AML-193 (cell line): Measurements from ENCODE around the gene HPS5.

ENCODE experiments used
- DNase-seq, 2 experiments: peaks; one replicate each; lab custom pipeline; 2025; lab: John Stamatoyannopoulos, UW

Gene HPS5

DNA sequence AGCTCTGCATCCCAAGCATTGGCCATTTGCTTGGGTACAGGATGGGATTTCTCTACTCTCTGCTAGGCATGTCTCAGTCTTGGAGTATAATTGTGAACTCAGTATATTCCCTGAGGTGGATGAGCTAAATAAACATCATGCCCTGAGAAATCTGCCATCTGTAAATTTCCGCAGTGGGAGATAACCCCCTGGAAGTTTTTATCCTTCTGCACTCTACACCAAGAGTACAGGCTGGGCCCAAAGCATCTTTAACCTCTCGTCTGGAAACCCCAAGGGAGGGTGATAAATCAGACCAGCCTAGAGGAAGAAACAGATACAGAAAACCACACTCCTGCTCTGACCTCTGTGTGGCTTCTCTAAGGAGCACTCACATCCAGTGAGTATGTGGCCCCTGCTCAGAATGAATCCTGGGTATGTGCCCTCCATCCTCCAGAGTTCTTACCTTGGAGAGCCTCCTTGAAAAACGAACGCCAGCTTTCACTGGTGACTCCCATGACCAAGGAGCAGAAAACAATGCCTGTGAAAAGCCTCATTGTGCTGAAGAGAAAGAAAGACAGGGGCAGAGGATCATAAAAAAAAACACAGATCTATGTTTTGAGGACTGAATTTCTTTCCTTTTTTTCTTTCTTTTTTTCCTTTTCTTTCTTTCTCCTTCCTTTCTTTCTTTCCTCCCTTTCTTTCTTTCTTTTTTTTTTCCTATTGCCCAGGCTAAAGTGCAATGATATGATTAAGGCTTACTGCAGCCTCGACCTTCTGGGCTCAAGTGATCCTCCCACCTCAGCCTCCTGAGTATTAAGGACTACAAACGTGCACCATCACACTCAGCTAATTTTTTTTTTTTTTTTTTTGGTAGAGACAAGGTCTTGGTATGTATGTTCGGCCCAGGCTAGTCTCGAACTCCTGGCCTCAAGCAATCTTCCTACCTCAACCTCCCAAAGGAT, 86.3 kb downstream of the HPS5 start:
- DNase-seq: no peak

GRCh38 chr11:18233912-18234311, 88.0 kb downstream of the HPS5 start:
- DNase-seq: no peak

DNA sequence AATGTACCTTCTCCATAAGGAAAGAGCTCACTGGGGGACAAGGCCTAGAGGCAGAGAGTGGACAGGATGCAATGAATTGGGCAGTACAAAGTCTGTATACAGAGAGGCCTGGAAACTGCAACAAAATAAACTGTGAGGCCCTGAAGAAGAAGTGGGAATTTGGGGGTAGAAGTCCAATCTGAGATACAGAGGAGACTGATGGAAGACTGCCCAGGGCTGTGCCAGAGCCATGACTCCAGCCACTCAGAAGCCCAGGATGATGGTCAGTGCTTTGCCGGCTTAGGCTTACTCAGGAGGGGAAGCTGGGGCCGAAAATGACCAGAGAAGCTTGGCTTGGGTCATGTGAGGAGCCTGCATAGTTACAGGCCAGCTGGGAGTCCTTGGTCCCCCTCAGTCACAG, 91.1 kb downstream of the HPS5 start:
- DNase-seq: no peak

DNA sequence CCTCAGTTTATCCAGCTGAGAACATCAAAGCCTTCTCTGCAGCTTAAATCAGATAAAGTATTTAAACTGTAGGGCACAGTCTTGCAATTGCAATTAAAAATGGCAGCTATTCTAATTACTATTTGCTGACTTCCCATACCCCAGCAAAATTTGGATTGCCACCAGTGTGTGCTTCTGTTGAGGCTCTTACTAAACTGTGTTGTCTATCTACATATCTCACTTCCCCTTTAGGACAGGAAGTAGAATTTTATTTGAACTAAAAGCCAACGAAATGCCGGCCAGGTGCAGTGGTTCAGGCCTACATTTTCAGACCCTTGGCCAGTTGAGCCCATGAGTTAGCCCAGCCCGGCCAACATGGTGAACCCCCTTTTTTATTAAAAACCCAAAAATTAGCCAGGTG, 92.4 kb downstream of the HPS5 start:
- DNase-seq: no peak
